Neural progenitor cell (in vitro differentiated cells): ENCODE measurements around the gene FKBP5. TPM values are rescaled to one million over a fixed set of nuclear protein-coding genes. Genes with fewer than 3 reads are reported as not detected.

Source experiments
- DNase-seq: peaks from one replicate; pipeline ENCODE4 v3.0.0-alpha.2; 2016; ENCODE audit warnings: low spot score
- H2AFZ ChIP-seq: fragments of 200-600 bp; sonication (generic); replicated peaks from 2 replicates; pipeline ENCODE4 v1.6.1; 2016; ENCODE audit warnings: antibody characterized with exemption
- H3F3A ChIP-seq: fragments of 200-600 bp; sonication (generic); 2 replicates; pipeline ENCODE4 v1.6.1; 2016; ENCODE audit warnings: antibody characterized with exemption, low read depth
- H3K27ac ChIP-seq: fragments of 200-600 bp; sonication (generic); 2 replicates; pipeline ENCODE4 v1.5.1; 2016; ENCODE audit warnings: mild to moderate bottlenecking
- H3K27me3 ChIP-seq: fragments of 200-600 bp; sonication (generic); 2 replicates; pipeline ENCODE4 v1.6.1; 2016; ENCODE audit warnings: mild to moderate bottlenecking, moderate library complexity
- H3K36me3 ChIP-seq: fragments of 200-600 bp; sonication (generic); 2 replicates; pipeline ENCODE4 v1.5.1; 2016
- H3K4me1 ChIP-seq: fragments of 200-600 bp; sonication (generic); 2 replicates; pipeline ENCODE4 v1.6.1; 2016; ENCODE audit warnings: mixed run types
- H3K4me2 ChIP-seq: fragments of 200-600 bp; sonication (generic); 2 replicates; pipeline ENCODE4 v1.6.1; 2016
- H3K4me3 ChIP-seq: fragments of 200-600 bp; sonication (generic); 2 replicates; pipeline ENCODE4 v1.5.1; 2016
- H3K79me2 ChIP-seq: fragments of 200-600 bp; sonication (generic); 2 replicates; pipeline ENCODE4 v1.6.1; 2016; ENCODE audit warnings: low read depth
- H3K9ac ChIP-seq: fragments of 200-600 bp; sonication (generic); 2 replicates; pipeline ENCODE4 v1.6.1; 2016
- H3K9me3 ChIP-seq: fragments of 200-600 bp; sonication (generic); 2 replicates; pipeline ENCODE4 v1.5.1; 2016; ENCODE audit warnings: low read depth
- H4K20me1 ChIP-seq: fragments of 200-600 bp; sonication (generic); 2 replicates; pipeline ENCODE4 v1.6.1; 2016; ENCODE audit warnings: low read depth
- H3K27ac Mint-ChIP-seq: 3 replicates; pipeline ENCODE4 v1.8.0; 2021; ENCODE audit warnings: mixed read lengths
- H3K27me3 Mint-ChIP-seq: 2 replicates; pipeline ENCODE4 v1.8.0; 2022; ENCODE audit warnings: low read depth, mild to moderate bottlenecking, inconsistent platforms, moderate library complexity, mixed read lengths; ENCODE audit not compliant: insufficient read depth
- H3K36me3 Mint-ChIP-seq: 3 replicates; pipeline ENCODE4 v1.8.0; 2021; ENCODE audit warnings: mixed read lengths
- H3K4me1 Mint-ChIP-seq: 3 replicates; pipeline ENCODE4 v1.8.0; 2021; ENCODE audit warnings: mixed read lengths
- H3K4me3 Mint-ChIP-seq: 3 replicates; pipeline ENCODE4 v1.8.0; 2021; ENCODE audit warnings: mild to moderate bottlenecking, moderate library complexity, mixed read lengths
- H3K9me3 Mint-ChIP-seq: 3 replicates; pipeline ENCODE4 v1.8.0; 2020; ENCODE audit warnings: mixed read lengths
- CTCF ChIP-seq: fragments of 200-600 bp; sonication (generic); IDR thresholded peaks from 2 replicates; pipeline ENCODE4 v1.5.1; 2017; ENCODE audit warnings: antibody characterized with exemption, mild to moderate bottlenecking
- EZH2 ChIP-seq: fragments of 200-600 bp; sonication (generic); IDR thresholded peaks from 2 replicates; pipeline ENCODE4 v1.6.1; 2017; ENCODE audit warnings: antibody characterized with exemption, mild to moderate bottlenecking, moderate library complexity
- EZH2phosphoT487 ChIP-seq: fragments of 200-600 bp; sonication (generic); IDR thresholded peaks from 2 replicates; pipeline ENCODE4 v1.6.1; 2017; ENCODE audit warnings: antibody characterized with exemption
- total RNA-seq: library from RNA; depleted of rRNA; stranded (reverse); fragments of >200 nt; gene quantifications from 2 replicates; pipeline ENCODE4 v1.2.3, GENCODE V29; 2015; ENCODE audit warnings: low replicate concordance

Gene FKBP5
- total RNA-seq, 1 donor from 2014 or later, result 20.9 TPM

- H3K27me3 ChIP-seq, result no peaks in the 10 kb centered on the region
- no peak overlapping the region for H3K27ac ChIP-seq
- Mint-ChIP-seq H3K9me3 (no peaks in the 10 kb centered on the region), H3K4me1 (no peaks in the 10 kb centered on the region), H3K36me3 (peaks cover 9% of the 10 kb centered on the region), H3K27me3 (no peaks in the 10 kb centered on the region), H3K27ac (no peak overlapping the region), H3K4me3 (no peak overlapping the region)
- no peaks in the 10 kb centered on the region for H3K36me3 ChIP-seq
- H3K4me1 ChIP-seq, result no peaks in the 10 kb centered on the region
- no peaks in the 10 kb centered on the region for H4K20me1 ChIP-seq
- no peak overlapping the region for H3K4me3 ChIP-seq
- H3F3A ChIP-seq, result peaks cover 8% of the 10 kb centered on the region
- H3K4me2 ChIP-seq, result no peak overlapping the region
- H2AFZ ChIP-seq, result no peak overlapping the region
- no peaks in the 10 kb centered on the region for H3K9me3 ChIP-seq
- no peaks in the 10 kb centered on the region for H3K79me2 ChIP-seq
- no peak for DNase-seq
- H3K9ac ChIP-seq, result no peak overlapping the region
- TF ChIP-seq EZH2phosphoT487 (no peak), EZH2 (no peak), CTCF (no peak)
These were observed 98.1 kb downstream of the FKBP5 start for GRCh38 chr6:35590622-35591066.

- Mint-ChIP-seq H3K27ac (no peak overlapping the region), H3K4me3 (no peak overlapping the region), H3K36me3 (peaks cover 9% of the 10 kb centered on the region), H3K4me1 (no peaks in the 10 kb centered on the region), H3K9me3 (no peaks in the 10 kb centered on the region), H3K27me3 (no peaks in the 10 kb centered on the region)
- Histone ChIP-seq H3K4me3 (no peak overlapping the region), H3K4me1 (no peaks in the 10 kb centered on the region), H3K79me2 (no peaks in the 10 kb centered on the region), H3K27me3 (no peaks in the 10 kb centered on the region), H3K36me3 (no peaks in the 10 kb centered on the region), H4K20me1 (no peaks in the 10 kb centered on the region), H3F3A (peaks cover 12% of the 10 kb centered on the region), H2AFZ (no peak overlapping the region), H3K4me2 (no peak overlapping the region), H3K9me3 (no peaks in the 10 kb centered on the region), H3K9ac (no peak overlapping the region), H3K27ac (no peak overlapping the region)
- no peak for DNase-seq
- TF ChIP-seq CTCF (no peak), EZH2phosphoT487 (no peak), EZH2 (no peak)
These were observed 98.8 kb downstream of the FKBP5 start for GRCh38 chr6:35589904-35590303.

- Mint-ChIP-seq H3K4me3 (no peak overlapping the region), H3K27ac (no peak overlapping the region), H3K27me3 (no peaks in the 10 kb centered on the region), H3K9me3 (no peaks in the 10 kb centered on the region), H3K4me1 (no peaks in the 10 kb centered on the region), H3K36me3 (peaks cover 7% of the 10 kb centered on the region)
- DNase-seq, result no peak
- no peaks in the 10 kb centered on the region for H3K36me3 ChIP-seq
- H3K27me3 ChIP-seq, result no peaks in the 10 kb centered on the region
- peaks cover 19% of the 10 kb centered on the region for H3F3A ChIP-seq
- H3K4me1 ChIP-seq, result no peaks in the 10 kb centered on the region
- H3K9me3 ChIP-seq, result no peaks in the 10 kb centered on the region
- TF ChIP-seq EZH2phosphoT487, result no peak
- no peak for TF ChIP-seq EZH2
- TF ChIP-seq CTCF, result no peak
- no peak overlapping the region for H3K4me2 ChIP-seq
- no peak overlapping the region for H2AFZ ChIP-seq
- no peak overlapping the region for H3K9ac ChIP-seq
- H3K4me3 ChIP-seq, result no peak overlapping the region
- H4K20me1 ChIP-seq, result no peaks in the 10 kb centered on the region
- H3K79me2 ChIP-seq, result no peaks in the 10 kb centered on the region
- H3K27ac ChIP-seq, result no peak overlapping the region
These were observed 99.4 kb downstream of the FKBP5 start for GRCh38 chr6:35589201-35589739.
